ENCODE data around the gene RNASEL.
"Not testable (repeated sequence)": the region's sequence is repeated elsewhere in the genome, so short reads cannot be mapped to it uniquely, and the experiment has no call there.

RNASEL gene

DNA sequence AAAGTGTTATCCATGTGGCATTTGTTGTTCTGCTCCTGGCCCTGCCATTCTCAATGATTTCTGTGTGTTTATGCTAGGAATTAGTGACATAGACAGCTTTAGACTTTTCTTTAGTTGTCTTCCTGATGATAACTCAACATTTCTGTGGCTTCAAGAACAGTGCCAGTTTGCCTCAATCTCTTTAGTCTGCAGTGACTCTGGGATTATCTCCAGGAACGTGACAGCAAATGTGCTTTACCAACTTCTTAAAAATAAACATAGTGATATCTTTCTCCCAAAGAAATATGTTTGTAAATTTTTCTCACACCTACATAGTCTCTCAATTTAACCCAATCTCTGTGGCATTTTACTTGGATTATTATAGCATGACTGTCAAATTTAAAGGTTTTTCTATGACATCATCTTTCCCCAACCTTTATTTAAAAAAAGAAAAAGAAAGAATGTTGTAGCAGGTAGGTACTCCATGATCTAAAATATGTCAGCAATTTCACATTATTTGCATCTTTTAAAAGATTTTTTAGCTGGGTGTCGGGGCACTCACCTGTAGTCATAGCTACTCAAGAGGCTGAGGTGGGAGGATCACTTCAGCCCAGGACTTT is 24.6 kb downstream of the RNASEL start:
- no peak for DNase-seq (ENCODE audit: low read depth in 1 of 2, low spot score in 1 of 2)

DNA sequence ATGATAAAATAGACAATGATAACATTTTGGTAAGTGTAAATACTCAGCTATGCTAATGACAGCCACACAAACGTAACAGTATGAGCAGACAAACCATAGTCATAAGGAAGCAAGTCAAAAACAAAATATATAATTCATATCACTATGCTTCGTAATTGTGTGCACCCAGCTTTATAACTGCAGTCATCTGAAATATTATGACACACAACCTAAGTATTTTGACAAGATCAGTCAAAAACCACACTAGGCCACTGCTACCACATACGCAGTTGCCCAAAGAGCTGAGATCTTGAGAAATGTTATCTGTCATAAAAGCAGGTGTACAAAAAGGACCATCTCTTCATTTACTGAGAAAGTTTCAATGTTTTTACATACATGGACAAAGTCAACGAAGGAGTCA is 26.0 kb downstream of the RNASEL start:
- DNase-seq (ENCODE audit: low read depth in 1 of 2, low spot score in 1 of 2): no peak

- DNase-seq (ENCODE audit: low read depth in 1 of 2, low spot score in 1 of 2): no peak
These were observed 27.6 kb downstream of the RNASEL start for GRCh38 chr1:182561456-182561855.

DNA sequence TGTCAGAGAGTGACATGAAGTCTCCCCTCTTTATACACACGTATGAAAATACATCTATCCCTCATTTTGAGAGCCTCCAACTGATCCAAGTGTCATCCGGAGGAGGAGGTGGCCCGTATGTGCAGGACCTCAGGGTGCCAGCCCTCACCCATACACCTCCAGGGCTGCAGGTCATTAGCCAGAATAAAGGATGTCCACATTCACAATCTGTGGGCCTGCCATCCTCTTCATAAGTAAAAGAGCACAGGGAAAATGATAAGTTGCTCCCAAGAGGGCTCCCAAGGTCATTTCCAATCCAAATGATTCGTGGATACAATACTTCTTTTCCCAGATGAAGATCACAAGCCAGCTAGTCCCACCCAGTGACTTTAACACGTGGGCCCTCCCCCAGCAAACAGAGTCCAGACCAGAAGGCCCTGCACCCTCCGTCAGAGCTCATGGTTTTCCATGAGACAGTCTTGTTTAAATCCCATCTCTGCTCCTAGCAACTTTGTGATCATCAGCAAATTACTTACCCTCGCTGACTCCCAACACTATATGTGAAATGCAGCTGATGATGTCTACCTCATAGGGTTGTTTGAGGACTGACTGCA is 28.6 kb downstream of the RNASEL start:
- no peak for DNase-seq (ENCODE audit: low read depth in 1 of 2, low spot score in 1 of 2)

DNA sequence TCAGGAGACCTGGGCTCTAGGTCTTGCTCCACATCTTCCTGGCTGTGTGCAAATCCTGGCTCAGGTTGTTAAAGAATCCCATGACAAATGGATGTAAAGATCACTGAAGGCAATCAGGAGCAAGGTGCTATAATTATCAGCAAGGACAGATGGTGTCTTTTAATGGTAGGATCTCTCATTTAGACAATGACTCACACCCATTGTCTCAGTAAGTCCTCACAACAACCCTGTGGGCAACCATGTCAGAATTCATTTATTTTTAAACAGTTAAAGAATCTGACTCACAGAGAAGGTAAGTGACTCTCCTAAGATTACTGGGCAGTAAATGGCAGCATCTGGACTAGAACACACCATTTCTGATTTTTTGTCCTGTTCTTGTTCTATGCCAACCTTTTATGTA is 32.8 kb downstream of the RNASEL start:
- DNase-seq (ENCODE audit: low read depth in 1 of 2, low spot score in 1 of 2): no peak

DNA sequence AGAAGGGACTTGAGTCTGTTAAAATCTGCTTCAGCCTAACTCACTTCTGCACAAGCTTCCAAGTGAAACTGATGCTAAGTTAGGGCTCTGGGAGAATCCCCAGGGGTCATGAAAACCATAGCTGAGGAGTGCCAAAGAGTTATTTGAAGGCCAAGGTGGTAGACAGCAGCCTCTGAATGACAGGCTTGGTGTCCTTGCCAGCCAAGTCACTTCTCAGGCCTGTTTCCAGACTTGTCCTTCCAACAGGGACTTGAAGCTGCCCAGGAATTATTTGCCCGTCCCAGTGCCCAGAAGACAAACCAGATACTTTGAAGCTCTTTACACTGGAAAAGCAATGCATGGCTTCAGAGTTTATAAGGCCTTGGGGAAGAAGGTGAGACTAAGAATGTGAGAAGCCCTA is 33.6 kb downstream of the RNASEL start:
- DNase-seq (ENCODE audit: low read depth in 1 of 2, low spot score in 1 of 2): no peak

- no peak for DNase-seq (ENCODE audit: low read depth in 1 of 2, low spot score in 1 of 2)
These were observed 36.5 kb downstream of the RNASEL start for GRCh38 chr1:182552527-182552926.

- no peak for DNase-seq (ENCODE audit: low read depth in 1 of 2, low spot score in 1 of 2)
These were observed 39.2 kb downstream of the RNASEL start for GRCh38 chr1:182549811-182550210.

DNA sequence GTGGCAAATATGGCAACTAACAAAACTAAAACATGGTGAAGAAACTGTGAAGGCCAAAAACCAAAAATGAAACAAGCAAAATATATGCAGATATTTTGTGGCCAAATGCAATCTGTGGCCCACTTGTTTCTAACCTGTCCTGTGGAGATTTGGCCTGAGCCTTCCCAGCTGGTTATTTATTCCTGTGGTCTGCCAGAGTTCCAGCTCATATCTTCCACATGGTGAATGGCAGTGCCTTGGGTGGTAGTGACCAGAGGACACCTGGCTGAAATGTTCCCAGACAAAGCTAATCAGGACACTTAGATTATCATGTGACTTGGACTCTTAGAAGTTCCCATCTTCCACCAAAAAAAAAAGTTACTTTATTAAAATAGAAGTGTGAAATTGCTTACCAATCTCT is 39.7 kb downstream of the RNASEL start:
- no peak for DNase-seq (ENCODE audit: low read depth in 1 of 2, low spot score in 1 of 2)

DNA sequence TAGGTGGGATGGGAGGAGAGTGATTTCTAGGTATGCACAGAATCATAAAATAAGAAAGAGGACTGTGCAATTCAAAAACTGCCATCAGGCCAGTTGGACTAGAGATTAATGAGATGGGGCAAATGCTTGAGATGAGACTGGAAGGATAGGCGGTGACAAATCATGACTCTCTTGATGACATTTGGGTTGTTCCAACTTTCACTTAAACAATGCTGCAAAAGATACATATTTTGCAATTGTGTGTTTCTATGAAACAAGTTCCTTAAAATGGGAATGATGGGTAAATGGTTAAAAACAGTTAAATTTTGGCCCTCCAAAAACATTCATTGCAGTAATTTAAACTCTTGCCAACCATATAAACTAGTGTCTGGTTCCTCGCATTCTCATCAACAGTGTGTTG is 55.2 kb downstream of the RNASEL start:
- DNase-seq (ENCODE audit: low read depth in 1 of 2, low spot score in 1 of 2): no peak

DNA sequence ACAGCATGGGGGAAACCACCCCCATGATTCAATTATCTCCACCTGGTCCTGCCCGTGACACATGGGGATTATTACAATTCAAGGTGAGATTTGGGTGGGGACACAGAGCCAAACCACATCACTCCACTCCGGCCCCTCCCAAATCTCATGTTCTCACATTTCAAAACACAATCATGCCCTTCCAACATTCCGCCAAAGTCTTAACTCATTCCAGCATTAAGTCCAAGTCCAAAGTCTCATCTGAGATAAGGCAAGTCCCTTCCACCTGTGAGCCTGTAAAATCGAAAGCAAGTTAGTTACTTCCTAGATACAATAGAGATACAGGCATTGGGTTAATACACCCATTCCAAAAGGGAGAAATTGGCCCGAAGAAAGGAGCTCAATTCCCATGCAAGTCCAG is 60.9 kb downstream of the RNASEL start:
- DNase-seq (ENCODE audit: low read depth in 1 of 2, low spot score in 1 of 2): not testable (repeated sequence)

DNA sequence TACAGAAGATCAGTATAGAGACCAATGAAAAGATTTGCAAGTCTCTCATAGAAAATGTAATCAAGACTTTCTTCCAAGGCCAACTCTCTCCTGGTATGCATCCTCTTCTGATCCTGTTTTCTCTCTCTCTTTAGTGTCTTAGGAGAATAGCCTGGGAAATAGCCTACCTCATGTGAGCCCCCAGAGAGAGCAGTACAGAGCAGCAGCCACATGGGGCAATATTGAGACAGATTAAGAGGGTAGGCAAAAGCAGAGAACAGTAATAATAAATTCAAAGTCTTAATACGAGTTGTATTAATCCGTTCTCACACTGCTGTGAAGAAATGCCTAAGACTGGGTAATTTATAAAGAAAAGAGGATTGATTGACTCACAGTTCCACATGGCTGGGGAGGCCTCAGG is 61.4 kb downstream of the RNASEL start:
- no peak for DNase-seq (ENCODE audit: low read depth in 1 of 2, low spot score in 1 of 2)

DNA sequence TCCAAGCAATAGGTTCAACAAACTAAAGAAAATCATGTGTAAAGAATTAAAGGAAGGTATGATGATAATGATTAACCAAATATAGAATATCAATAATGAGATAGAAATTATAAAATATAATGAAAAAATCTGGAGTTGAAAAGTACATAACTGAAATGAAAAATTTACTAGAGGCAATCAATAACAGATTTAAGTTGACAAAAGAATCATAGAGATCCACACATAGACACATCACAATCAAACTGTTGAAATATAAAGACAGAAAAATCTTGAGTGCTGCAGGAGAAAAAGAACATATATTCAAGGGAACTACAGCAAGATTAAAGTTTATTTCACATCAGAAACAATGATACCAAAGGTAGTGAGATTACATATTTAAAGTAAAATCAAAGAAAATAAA is 63.7 kb downstream of the RNASEL start:
- no peak for DNase-seq (ENCODE audit: low read depth in 1 of 2, low spot score in 1 of 2)
